DMS79 (cell line): Measurements from ENCODE around the gene ZBED4.
"Not testable (repeated sequence)": the region's sequence is repeated elsewhere in the genome, so short reads cannot be mapped to it uniquely, and the experiment has no call there.

Experiments used
- DNase-seq: peaks from one replicate; lab custom pipeline; 2025; lab: John Stamatoyannopoulos, UW

The ZBED4 gene, protein sequence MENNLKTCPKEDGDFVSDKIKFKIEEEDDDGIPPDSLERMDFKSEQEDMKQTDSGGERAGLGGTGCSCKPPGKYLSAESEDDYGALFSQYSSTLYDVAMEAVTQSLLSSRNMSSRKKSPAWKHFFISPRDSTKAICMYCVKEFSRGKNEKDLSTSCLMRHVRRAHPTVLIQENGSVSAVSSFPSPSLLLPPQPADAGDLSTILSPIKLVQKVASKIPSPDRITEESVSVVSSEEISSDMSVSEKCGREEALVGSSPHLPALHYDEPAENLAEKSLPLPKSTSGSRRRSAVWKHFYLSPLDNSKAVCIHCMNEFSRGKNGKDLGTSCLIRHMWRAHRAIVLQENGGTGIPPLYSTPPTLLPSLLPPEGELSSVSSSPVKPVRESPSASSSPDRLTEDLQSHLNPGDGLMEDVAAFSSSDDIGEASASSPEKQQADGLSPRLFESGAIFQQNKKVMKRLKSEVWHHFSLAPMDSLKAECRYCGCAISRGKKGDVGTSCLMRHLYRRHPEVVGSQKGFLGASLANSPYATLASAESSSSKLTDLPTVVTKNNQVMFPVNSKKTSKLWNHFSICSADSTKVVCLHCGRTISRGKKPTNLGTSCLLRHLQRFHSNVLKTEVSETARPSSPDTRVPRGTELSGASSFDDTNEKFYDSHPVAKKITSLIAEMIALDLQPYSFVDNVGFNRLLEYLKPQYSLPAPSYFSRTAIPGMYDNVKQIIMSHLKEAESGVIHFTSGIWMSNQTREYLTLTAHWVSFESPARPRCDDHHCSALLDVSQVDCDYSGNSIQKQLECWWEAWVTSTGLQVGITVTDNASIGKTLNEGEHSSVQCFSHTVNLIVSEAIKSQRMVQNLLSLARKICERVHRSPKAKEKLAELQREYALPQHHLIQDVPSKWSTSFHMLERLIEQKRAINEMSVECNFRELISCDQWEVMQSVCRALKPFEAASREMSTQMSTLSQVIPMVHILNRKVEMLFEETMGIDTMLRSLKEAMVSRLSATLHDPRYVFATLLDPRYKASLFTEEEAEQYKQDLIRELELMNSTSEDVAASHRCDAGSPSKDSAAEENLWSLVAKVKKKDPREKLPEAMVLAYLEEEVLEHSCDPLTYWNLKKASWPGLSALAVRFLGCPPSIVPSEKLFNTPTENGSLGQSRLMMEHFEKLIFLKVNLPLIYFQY

DNA sequence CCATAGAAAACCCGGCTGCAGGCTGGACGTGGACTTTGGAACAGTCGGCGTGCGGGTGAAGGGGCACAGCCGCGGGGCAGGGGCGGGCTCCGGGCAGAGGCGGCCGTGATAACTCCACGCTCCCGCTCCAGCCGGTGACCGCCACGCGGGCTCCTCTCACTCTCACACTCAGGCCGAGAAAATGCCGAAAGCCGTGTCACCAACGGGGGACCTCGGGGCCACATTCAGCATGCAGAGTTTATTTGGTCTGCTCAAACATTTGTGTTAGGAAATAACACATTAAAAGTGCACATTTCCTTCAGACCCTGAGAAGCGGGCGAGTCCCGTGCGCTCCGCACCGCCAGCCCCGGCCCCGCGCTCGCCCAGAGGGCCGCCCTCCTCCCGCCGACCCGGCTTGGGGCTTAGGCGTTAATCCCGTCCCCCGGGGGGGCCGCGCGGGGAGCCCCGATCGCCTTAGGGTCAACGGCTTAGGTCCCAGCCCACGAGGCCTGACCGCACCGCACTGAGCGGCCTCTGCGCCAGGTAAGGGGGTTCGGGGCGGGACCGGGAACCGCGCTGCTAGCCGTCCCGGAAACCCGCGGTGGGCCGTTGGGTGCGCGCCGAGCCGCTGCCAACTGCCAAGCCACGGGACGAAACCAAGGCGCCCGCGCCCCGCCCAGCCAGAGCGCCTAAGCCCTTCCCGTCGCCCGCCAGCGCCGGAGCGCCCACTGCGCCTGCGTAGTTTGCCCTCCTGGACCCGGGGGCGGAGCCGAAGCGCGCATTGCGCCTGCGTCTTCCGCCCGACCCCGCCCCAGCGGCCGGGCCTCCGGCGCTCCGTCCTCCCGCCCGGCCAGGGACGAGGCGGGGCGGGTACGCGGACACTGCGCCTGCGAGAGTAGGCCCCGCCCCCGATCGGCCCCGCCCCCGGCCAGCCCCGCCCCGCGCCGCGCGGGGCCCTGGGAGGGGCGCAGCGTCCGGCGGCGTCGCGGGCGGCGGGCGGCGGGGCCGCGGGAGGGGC lies at the start of gene ZBED4:
Gene ZBED4 (plus strand): TSS at position 947 of the 997 bp plus-strand sequence. CDS start 29,819 bp downstream, outside the sequence.
- DNase-seq: peak; percentile 66

DNA sequence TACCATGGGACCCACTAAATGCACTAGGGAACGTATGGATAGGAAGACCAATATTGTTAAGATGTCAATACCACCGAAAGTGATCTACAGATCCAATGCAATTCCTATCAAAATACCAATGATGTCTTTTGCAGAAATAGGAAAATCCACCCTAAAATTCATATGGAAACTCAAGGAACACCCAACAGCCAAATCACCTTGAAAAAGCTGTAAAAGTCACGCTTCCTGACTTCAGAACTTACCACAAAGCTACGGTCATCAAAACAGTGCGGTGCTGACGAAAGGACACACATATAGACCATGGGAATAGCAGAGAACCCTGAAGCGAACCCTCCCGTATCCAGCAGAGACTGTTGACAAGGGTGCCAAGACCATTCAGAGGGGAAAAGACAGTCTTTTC lies 46.5 kb upstream of the ZBED4 start:
- no peak for DNase-seq

DNA sequence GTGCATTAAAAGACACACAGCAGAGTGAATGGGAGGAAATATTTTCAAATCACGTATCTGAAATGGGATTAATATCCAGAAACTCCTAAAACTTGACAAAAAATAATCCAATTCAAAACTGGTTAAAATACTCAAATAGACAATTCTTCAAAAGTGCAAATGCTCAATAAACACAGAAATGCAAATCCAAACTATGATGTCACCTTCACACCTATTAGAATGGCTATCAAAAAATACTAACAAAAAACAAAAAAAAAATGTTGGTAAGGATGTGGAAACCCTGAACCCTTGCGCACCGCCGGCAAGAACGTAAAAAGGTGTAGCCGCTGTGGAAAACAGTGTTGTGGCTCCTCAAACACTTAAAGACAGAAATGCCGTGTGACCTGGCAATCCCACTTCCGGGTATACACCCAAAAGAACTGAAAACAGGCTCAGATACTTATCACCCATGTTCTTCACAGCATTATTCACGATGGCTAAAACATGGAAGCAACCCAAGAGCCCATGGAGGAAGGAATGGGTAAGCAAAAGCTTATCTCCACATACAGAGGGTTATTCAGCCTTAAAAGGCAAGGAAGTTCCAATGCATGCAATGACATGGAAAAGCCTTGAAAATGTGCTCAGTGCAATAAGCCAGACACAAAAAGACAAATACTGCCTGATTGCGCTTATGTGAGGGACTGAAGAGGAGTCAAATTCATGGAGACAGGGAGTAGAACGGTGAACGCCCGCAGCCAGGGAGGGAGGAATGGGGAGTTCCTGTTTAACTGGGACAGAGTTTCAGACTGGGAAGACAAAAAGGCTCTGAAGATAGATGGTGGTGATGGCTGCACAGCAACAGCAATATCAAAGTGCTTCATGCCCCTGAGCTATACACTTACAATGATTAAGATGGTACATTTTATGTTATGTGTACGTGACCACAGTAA lies 45.6 kb upstream of the ZBED4 start:
- DNase-seq: no peak

DNA sequence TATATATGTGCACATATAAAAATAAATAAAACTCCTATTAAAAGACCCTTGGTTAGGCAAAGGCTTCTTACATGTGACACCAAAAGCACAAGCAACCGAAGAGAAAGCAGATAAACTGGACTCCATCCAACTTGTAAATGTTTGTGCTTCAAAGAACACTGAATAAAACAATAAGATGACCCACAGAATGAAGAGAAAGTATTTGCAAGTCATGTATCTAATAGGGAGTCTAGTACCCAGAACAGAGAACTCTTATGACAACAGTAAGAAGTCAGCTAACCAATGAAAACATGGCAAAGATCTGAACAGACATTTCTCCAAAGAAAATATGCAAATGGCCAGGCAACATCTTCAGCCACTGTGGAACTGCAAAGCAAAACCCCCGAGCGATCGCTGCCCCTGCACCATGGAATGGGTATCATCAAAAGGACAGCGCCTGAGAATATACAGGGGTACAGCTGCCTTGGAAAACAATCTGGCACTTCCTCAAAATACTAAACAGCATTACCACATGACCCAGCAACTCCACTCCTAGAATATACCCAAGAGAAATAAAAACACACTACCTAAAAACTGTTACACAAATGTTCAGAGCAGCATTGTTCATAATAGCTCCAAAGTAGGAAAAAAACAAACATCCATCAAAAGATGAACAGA lies 43.2 kb upstream of the ZBED4 start:
- DNase-seq: no peak

DNA sequence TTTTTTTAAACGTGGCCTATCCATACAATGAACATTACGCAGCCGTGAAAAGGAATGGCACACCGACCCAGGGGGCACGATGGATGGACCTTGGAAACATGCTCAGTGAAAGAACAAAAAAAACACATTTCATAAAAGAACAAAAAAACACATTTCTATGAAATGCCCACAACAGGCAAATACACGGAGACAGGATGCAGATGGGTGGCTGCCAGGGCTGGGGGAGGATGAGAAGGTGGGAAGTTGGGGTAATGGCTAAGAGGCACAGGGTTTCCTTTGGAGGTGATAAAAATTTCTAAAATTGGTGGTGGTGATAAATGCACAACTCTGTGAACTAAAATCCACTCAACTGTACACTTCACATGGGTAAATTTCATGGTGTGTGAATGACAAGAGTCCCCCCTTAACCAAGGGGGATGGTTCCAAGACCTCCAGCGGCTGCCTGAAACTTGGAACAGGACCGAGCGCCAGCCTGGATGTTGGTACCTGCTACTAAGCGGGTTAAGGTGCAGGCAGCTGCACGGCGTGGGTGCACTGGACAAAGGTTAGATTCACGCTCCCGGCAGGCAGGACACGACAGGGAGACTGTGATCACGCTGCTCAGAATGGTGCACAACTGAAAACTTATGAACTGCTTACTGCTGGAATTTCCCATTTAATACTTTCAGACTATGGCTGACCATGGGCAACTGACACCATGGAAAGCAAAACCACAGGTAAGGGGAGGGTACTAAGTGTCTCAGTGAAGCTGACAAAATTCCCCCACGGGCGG lies 42.4 kb upstream of the ZBED4 start:
- no peak for DNase-seq

DNA sequence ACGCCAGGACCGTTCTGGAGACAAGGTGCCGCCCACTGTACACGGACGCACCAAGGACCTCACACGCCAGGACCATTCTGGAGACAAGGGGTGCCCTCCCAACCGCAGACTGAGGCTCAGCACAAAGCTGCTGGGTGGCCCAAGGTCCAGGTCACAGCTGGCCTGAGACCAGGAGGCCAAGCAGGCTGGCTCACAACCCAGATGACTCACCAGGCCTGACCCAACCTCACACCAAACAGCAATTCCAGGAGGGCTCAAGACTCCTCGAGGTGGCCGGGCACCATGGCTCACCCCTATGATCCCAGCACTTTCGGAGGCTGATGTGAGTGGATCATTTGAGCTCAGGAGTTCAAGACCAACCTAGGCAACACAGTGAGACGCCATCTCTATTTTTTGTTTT lies 40.8 kb upstream of the ZBED4 start:
- no peak for DNase-seq

DNA sequence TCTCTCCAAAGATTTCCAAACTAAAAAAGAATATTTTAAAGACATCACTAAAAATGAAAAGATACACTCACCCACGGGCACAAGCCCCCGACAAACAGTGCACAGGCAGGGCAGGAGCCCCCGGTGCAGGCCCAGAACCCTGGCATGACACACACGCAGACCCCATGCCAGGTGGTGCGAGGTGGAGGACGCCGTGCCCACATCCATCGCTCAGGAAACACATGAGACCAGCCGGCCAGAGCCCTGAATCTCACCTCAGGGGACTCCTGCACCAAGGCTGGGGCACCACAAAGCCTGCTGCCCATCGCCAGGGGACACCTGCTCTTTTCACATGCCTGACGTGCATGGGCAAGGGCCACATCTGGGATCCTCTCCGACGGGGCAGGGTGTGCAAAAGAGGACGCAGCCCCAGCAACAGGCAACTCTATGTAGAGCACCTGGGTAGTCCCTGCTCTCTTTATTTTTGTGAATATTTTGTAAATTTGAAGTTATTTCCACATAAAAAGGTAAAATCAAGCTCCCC lies 39.4 kb upstream of the ZBED4 start:
- DNase-seq: no peak

DNA sequence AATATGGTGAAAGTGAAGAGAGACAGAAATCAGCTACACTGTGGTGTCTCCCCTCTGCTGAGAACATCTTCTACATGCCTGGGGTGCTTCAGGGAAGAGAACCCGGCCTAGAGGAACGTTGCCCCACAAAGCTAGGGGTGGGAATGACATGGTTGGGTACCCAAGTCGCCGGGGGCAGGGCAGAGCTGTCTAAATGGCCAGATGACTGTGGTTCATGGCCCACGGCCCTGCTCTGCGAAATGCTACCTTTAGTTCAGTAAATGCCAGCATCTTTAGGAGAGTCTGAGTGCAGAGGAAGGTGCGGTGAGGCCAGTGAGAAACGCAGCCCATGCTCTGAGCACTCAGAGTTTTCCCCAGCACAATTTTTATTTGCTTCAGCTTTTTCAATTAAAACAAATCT lies 38.8 kb upstream of the ZBED4 start:
- DNase-seq: no peak

DNA sequence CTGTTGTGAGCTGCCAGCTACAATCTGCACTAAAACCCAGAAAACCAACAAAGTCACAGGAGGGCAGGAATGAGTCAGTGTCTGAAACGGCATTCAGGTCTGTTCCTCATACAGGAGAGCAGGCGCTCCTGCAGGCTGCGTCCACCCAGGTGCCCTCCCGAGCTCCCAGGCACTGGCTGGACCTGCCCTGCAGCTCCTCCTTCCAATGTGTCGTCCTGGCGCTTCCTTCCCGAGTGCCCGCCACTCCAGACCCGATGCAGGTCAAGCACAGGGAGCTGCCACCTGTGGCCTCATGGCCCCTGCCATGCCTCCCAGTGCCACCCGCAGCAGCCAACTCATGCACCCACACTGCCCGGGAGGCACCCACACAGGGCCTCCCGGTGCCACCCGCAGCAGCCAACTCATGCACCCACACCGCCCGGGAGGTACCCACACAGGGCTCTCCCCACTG lies 38.0 kb upstream of the ZBED4 start:
- DNase-seq: no peak

DNA sequence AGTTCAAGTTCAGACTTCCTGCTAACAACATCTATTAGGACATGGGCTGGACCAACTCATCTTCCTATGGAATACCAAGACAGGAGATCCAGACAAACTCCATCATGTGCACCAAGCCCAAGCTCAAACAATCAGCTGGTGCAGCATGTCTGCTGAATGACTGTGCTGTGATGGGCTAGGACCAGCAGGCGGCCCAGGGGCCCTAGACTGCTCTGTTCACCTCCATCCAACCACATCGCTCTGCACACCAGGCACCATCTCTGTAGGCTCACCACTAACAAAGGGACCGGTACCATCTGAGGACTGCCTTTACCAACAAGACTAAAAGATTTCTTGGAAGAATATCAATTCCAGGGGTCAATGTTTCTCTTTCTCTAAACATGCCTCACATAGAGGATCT lies 36.3 kb upstream of the ZBED4 start:
- DNase-seq: no peak

DNA sequence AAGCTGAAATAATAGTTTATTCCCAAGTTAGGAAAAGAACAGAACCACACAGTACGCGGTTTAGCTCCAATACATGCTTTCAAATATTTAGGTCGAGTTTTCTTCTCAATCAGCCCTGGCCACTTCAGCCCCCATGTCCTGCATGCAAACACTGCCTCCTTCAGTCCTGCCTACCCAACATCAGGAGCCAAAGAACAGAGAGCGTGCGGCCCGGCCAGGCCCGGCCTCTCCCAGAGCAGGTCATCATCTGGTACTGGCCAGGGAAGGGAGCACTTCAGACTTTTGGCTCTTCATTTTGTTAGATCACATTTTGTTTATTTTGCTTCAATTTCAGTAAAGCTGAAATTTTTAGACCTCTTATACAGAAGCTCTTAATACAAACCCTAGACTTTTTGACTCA lies 32.7 kb upstream of the ZBED4 start:
- no peak for DNase-seq

DNA sequence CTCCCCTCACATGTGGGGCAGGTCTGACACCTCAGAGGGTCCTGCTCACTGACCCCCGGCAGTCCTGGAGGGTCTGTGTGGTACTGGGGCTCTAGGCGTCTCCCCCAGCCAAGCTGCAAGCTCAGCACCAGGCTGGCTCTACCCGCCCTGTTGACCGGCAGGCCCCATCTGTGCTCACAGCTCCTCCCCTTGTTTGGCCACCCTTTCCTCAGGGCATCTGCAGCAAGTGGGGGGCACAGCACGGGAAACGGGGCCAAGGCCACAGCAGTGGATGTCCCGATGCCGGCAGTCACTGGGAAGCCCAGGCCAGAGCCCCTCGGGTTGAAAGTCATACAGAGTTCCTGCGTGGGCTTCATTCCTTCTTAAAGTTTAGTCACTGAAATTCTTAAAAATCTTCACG lies 31.9 kb upstream of the ZBED4 start:
- DNase-seq: not testable (repeated sequence)

DNA sequence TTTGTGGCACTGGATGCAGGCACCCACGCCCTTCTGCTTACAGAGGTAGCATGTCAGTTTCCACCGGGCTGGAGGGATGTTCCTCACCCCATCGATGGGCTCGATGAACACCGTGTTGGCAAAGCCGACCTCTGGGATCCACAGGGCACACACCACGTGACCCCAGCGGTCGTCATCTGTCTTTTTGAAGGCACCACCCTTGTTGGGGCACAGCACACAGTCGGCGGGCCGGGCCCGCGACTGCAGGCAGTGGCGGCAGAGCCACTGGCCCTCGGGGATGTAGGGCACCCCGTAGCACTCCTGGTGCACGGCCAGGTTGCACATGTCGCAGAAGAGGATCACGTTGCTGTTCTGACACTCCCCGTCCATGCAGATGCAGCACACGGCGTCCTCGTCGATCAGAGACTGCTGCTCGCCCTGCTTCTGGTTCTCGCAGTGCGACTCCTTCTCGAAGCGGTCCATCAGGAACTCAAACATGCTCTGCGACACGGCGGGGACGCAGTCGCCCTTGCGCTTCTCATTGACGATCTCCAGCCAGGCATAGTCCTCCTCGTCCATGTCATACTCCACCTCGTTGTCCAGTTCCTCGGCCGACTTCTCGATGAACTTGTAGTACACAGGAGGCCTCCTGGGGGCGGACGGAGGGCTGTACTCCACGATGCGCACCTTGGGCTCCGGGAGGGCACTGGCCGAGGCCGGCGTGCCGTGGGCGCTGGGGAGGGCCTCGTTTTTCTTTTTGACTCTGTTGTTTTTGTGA lies 30.2 kb upstream of the ZBED4 start:
- no peak for DNase-seq

DNA sequence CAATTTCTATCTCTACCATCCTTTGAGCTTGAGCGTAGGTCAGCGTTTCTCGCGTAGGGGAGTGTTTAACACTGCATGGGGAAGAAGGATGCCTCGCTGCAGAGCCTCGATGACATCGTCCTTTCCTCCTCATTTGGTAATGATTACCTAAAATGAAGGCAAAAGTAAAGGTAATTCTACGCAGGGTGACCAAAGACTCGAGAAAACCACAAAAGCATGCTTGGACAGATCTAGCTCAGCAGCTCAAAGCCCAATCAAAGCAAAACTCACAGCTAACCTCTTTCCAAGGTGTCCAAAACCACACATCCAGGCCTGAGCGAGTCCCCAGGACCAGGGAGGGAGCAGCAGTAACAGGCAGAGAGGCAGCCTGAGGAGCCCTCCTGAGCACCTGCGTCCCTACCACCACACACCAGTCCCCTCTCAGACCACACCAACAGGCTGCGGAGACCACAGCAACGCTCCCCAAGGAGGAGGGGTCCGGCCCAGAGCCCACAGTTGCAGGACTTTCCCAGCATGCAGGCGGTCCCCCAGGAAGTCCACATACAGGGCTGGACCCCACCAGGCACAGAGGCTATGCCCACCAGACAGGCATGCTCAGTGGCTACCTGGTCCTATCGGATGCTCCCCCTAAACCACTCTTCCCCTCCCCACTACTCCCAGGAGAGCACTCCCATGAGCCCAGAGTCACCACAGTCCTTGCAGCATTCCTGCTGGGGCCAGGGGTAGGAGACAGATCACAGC lies 29.3 kb upstream of the ZBED4 start:
- DNase-seq: no peak

DNA sequence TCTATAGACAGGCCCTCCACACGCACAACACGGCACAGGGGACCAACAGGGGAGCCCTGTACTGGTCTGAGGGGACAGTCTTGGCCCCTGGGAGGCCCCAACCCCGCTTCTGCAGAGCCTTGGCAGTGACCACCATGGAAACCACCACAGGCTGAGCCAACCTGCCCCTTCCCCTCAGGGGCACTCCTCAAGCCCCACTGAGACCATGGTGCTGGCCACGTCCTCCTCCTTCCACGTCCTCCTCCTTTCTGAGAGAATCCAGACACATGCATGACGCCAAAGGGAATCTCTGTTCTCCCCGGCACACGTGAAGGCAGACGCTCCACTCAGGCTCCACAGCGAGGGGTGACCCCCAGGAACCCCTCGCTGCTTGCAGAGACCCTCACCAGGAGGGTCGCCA lies 28.7 kb upstream of the ZBED4 start:
- DNase-seq: no peak

DNA sequence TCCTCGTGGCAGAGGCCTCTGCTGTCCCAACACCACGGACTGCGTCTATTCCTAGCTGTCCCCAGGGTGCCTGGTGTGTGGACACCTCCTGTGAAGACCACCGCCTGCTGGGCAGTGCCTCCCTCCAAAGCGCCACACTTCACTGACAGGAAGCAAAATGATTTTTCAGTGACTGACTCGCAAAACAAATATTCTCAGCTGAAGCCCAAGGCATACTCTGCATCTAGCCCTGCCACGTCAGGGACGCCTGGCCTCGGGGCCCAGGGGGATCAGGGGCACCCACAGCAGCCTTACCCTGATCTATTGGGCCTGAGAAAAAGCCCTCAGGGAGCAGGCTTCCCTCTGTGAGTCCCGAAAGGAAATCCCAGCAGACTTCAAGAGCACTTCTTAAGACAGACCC lies 28.2 kb upstream of the ZBED4 start:
- DNase-seq: no peak
